Endothelial cell of umbilical vein (primary cell): Measurements from ENCODE around the gene CEMIP. TPM values are rescaled to one million over a fixed set of nuclear protein-coding genes. Genes with fewer than 3 reads are reported as not detected.

Experiments
- BruUV-seq: library from RNA; stranded (reverse); fragments of 400-500 nt; replicated peaks from 2 replicates; lab custom pipeline; 2021; lab: Mats Ljungman, UMichigan
- CTCF ChIA-PET: fragments of 300-600, 350-600 bp; sonication (Branson Sonifier 250); formaldehyde crosslinking; loops from one replicate; lab custom pipeline; 2021; ENCODE audit warnings: antibody characterized with exemption, inconsistent platforms; lab: Charles Lee
- POLR2A ChIA-PET: fragments of 300-600, 350-600 bp; sonication (Branson Sonifier 250); formaldehyde crosslinking; loops from one replicate; lab custom pipeline; 2021; ENCODE audit warnings: antibody characterized with exemption, inconsistent platforms; lab: Charles Lee
- DNase-seq: peaks from one replicate; pipeline ENCODE4 v3.0.0-alpha.2; 2011; ENCODE audit warnings: low read depth, low spot score
- FAIRE-seq: peaks from 2 replicates; lab custom pipeline; 2011; peaks lifted over from hg19 to GRCh38; lab: Jason Lieb, UNC
- H2AFZ ChIP-seq: 2 replicates; pipeline ENCODE4 v1.6.0; 2012; ENCODE audit warnings: low read depth, low read length, control low read depth, inconsistent platforms
- H3K27ac ChIP-seq: 2 replicates; pipeline ENCODE4 v1.5.1; 2011; ENCODE audit warnings: low read depth, mild to moderate bottlenecking, control low read depth, low read length, moderate library complexity; ENCODE audit not compliant: insufficient read depth
- H3K27me3 ChIP-seq, 2 experiments: 2 replicates each; pipeline versions ENCODE4 v1.6.0 to v1.6.1; 2011; ENCODE audit warnings: low read length in 2 of 2, mixed read lengths in 1 of 2; ENCODE audit not compliant: control insufficient read depth in 2 of 2, insufficient read depth in 2 of 2
- H3K36me3 ChIP-seq, 2 experiments: 2 replicates in 1 of 2; 3 replicates in 1 of 2; pipeline ENCODE4 v1.5.1; 2011; ENCODE audit warnings: low read length in 2 of 2, mild to moderate bottlenecking in 1 of 2, moderate library complexity in 1 of 2; ENCODE audit not compliant: control insufficient read depth in 2 of 2, insufficient read depth in 2 of 2; ENCODE audit errors: extremely low read depth in 1 of 2
- H3K4me1 ChIP-seq: 3 replicates; pipeline ENCODE4 v1.5.1; 2011; ENCODE audit warnings: mild to moderate bottlenecking, low read length; ENCODE audit not compliant: control insufficient read depth, insufficient read depth; ENCODE audit errors: extremely low read depth
- H3K4me2 ChIP-seq: 2 replicates; pipeline ENCODE4 v1.6.1; 2011; ENCODE audit warnings: low read length, control low read depth, mixed read lengths; ENCODE audit not compliant: insufficient read depth
- H3K4me3 ChIP-seq, 3 experiments: fragments of 200-600 bp in 1 of 3; sonication (generic), shearing (Covaris generic) in 1 of 3; replicated peaks in 1 of 3; 2 replicates each; pipeline ENCODE4 v1.5.1; 2011 to 2016; ENCODE audit warnings: control low read depth in 3 of 3, low read length in 3 of 3, mild to moderate bottlenecking in 2 of 3, inconsistent platforms in 1 of 3, low read depth in 1 of 3, moderate library complexity in 1 of 3; ENCODE audit not compliant: insufficient read depth in 1 of 3
- H3K79me2 ChIP-seq: 2 replicates; pipeline ENCODE4 v1.6.0; 2012; ENCODE audit warnings: low read length, inconsistent platforms; ENCODE audit not compliant: control insufficient read depth, insufficient read depth
- H3K9ac ChIP-seq: replicated peaks from 2 replicates; pipeline ENCODE3; 2011; ENCODE audit warnings: low read length, control low read depth; ENCODE audit not compliant: insufficient read depth; ENCODE audit errors: extremely low read depth
- H3K9me1 ChIP-seq: replicated peaks from 3 replicates; pipeline ENCODE4 v1.6.0; 2011; ENCODE audit warnings: mild to moderate bottlenecking, low read length; ENCODE audit not compliant: control insufficient read depth, insufficient read depth; ENCODE audit errors: extremely low read depth
- H3K9me3 ChIP-seq: replicated peaks from 2 replicates; pipeline ENCODE4 v1.5.1; 2012; ENCODE audit warnings: low read length, inconsistent platforms; ENCODE audit not compliant: control insufficient read depth, insufficient read depth
- H4K20me1 ChIP-seq: replicated peaks from 2 replicates; pipeline ENCODE3; 2011; ENCODE audit warnings: mild to moderate bottlenecking, low read length; ENCODE audit not compliant: control insufficient read depth, insufficient read depth; ENCODE audit errors: extremely low read depth
- EZH2 ChIP-seq: IDR thresholded peaks from 2 replicates; pipeline ENCODE4 v1.6.1; 2012; ENCODE audit warnings: borderline replicate concordance, low read depth, mild to moderate bottlenecking, moderate library complexity, low read length, inconsistent platforms; ENCODE audit not compliant: severe bottlenecking
- FOS ChIP-seq: IDR thresholded peaks from 2 replicates; pipeline ENCODE4 v1.6.1; 2011; ENCODE audit warnings: mild to moderate bottlenecking, low read length, moderate library complexity, borderline replicate concordance; ENCODE audit not compliant: insufficient read depth
- GATA2 ChIP-seq: IDR thresholded peaks from 2 replicates; pipeline ENCODE4 v1.7.0; 2011; ENCODE audit warnings: low read depth, mild to moderate bottlenecking, moderate library complexity, mixed read lengths, low read length; ENCODE audit not compliant: insufficient read length, insufficient read depth
- JUN ChIP-seq: IDR thresholded peaks from 2 replicates; pipeline ENCODE4 v1.6.1; 2011; ENCODE audit warnings: borderline replicate concordance, low read depth; ENCODE audit not compliant: insufficient read length, insufficient read depth
- MYC ChIP-seq: IDR thresholded peaks from one replicate; pipeline ENCODE4 v1.6.1; 2011; ENCODE audit warnings: mild to moderate bottlenecking, low read depth, low read length
- POLR2AphosphoS5 ChIP-seq: IDR thresholded peaks from 2 replicates; pipeline ENCODE4 v1.6.1; 2012; ENCODE audit warnings: low read depth, mild to moderate bottlenecking, control low read depth, low read length, moderate library complexity; ENCODE audit not compliant: insufficient read depth
- dilution Hi-C: fragments of 300-500 bp; cut with MboI; formaldehyde crosslinking; loops from one replicate; pipeline ENCODE4 v1.15.0; 2019; ENCODE audit warnings: low sequenced_read_pairs; ENCODE audit not compliant: extremely low pct_ligation_motif_present
- intact Hi-C: fragments of 100-400 bp; cut with micrococcal nuclease; formaldehyde crosslinking; loops from one replicate; pipeline ENCODE4 v1.10.0; 2022
- polyA plus RNA-seq, 4 experiments: library from polyadenylated mRNA; depleted of rRNA in 3 of 4; stranded (reverse) in 3 of 4; unstranded in 1 of 4; fragments of >200 nt; gene quantifications; 2 replicates each; pipeline versions ENCODE4 v1.2.1 to v1.2.3, GENCODE V29; 2011 to 2012; ENCODE audit warnings: missing spikeins in 1 of 4
- total RNA-seq: library from RNA; stranded (reverse); gene quantifications from 2 replicates; pipeline ENCODE4 v1.2.3, GENCODE V29; 2021
- TF ChIP-seq, protein P1 (sequence below): IDR thresholded peaks from 2 replicates; pipeline ENCODE4 v1.6.1; 2011; ENCODE audit not compliant: insufficient read depth, insufficient read length
- TF ChIP-seq, protein P2 (sequence below), 2 donors: IDR thresholded peaks; 1 replicate in 1 of 2; 2 replicates in 1 of 2; pipeline ENCODE4 v1.5.1; 2011; ENCODE audit warnings: low read length in 2 of 2, mild to moderate bottlenecking in 2 of 2, moderate library complexity in 2 of 2, control low read depth in 1 of 2, inconsistent platforms in 1 of 2, low read depth in 1 of 2; ENCODE audit not compliant: insufficient read depth in 1 of 2; ENCODE audit errors: extremely low read depth in 1 of 2

Gene CEMIP
- total and polyA plus RNA-seq, 2 donors (not counting 3 experiments of a cell fraction or from before 2014, with no cell fraction given), result 0.01 TPM; not detected in 1

- no peaks in the 10 kb centered on the region for H3K27me3 ChIP-seq
- H3K9me3 ChIP-seq, result no peaks in the 10 kb centered on the region
- FAIRE-seq, result peak; percentile 35
- H3K9me1 ChIP-seq, result no peaks in the 10 kb centered on the region
- H3K36me3 ChIP-seq, result peaks cover 4 to 6% of the 10 kb centered on the region in 2 experiments
- H3K4me2 ChIP-seq, result no peak overlapping the region
- POLR2A ChIA-PET, result interaction anchor here (0.5 kb wide), 1 partner anchor 28 kb away, joined by 3 read pairs; no protein-coding TSS in a partner anchor
- peak; percentile 58 for DNase-seq
- TF ChIP-seq FOS (peak; percentile 77), JUN (peak; percentile 70), GATA2 (peak; percentile 29), MYC (no peak), EZH2 (no peak), POLR2AphosphoS5 (no peak)
- TF ChIP-seq, protein P1, sequence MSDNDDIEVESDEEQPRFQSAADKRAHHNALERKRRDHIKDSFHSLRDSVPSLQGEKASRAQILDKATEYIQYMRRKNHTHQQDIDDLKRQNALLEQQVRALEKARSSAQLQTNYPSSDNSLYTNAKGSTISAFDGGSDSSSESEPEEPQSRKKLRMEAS, result no peak
- TF ChIP-seq, protein P2, sequence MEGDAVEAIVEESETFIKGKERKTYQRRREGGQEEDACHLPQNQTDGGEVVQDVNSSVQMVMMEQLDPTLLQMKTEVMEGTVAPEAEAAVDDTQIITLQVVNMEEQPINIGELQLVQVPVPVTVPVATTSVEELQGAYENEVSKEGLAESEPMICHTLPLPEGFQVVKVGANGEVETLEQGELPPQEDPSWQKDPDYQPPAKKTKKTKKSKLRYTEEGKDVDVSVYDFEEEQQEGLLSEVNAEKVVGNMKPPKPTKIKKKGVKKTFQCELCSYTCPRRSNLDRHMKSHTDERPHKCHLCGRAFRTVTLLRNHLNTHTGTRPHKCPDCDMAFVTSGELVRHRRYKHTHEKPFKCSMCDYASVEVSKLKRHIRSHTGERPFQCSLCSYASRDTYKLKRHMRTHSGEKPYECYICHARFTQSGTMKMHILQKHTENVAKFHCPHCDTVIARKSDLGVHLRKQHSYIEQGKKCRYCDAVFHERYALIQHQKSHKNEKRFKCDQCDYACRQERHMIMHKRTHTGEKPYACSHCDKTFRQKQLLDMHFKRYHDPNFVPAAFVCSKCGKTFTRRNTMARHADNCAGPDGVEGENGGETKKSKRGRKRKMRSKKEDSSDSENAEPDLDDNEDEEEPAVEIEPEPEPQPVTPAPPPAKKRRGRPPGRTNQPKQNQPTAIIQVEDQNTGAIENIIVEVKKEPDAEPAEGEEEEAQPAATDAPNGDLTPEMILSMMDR (IDR thresholded peaks at IDR 0.05; ENCODE audit: extremely low read depth in 1 of 2, insufficient read depth in 1 of 2, low read depth in 1 of 2, low read length in 2 of 2), result no peak
- dilution Hi-C loops (no loop called here), intact Hi-C loops (no loop called here)
- peaks cover 10% of the 10 kb centered on the region for H3K4me1 ChIP-seq
- H2AFZ ChIP-seq, result no peak overlapping the region
- no peak overlapping the region for H3K27ac ChIP-seq
- H4K20me1 ChIP-seq, result no peaks in the 10 kb centered on the region
- CTCF ChIA-PET, result interaction anchor here (1.1 to 2.3 kb wide), 5 partner anchors 9 to 287 kb away, joined by 4 to 33 read pairs (median 8); no protein-coding TSS in a partner anchor
- no peak overlapping the region for H3K4me3 ChIP-seq
- BruUV-seq, result TSS peak; percentile 45
- H3K79me2 ChIP-seq, result peaks cover 10% of the 10 kb centered on the region
- H3K9ac ChIP-seq, result no peak overlapping the region
These were observed 199.6 kb downstream of the CEMIP start for GRCh38 chr15:80978685-80979329.
